ENCODE results near the gene JARID2.
A peak's percentile ranks its signal among the peaks of the same experiment; 100 is the strongest.

The JARID2 gene

GRCh38 chr6:15247500-15248450, 1.9 kb downstream of the JARID2 start:
- DNase-seq, result no peak

- peak; percentile 31 for DNase-seq
Observed at GRCh38 chr6:15248451-15249370, 2.8 kb downstream of the JARID2 start.

GRCh38 chr6:15249371-15250019, 3.6 kb downstream of the JARID2 start:
- no peak for DNase-seq

GRCh38 chr6:15250187-15251168, 4.6 kb downstream of the JARID2 start:
- no peak for DNase-seq

- no peak for DNase-seq
Observed at GRCh38 chr6:15252195-15252594, 6.3 kb downstream of the JARID2 start.

GRCh38 chr6:15253203-15254022, 7.5 kb downstream of the JARID2 start:
- DNase-seq, result no peak

GRCh38 chr6:15254070-15254975, 8.5 kb downstream of the JARID2 start:
- no peak for DNase-seq

- DNase-seq, result peak; percentile 90
Observed at GRCh38 chr6:15255481-15255880, 9.6 kb downstream of the JARID2 start.

GRCh38 chr6:15255909-15256395, 10.1 kb downstream of the JARID2 start:
- no peak for DNase-seq

GRCh38 chr6:15256538-15257271, 10.8 kb downstream of the JARID2 start:
- DNase-seq, result no peak

GRCh38 chr6:15257357-15258132, 11.7 kb downstream of the JARID2 start:
- no peak for DNase-seq

GRCh38 chr6:15259766-15260098, 13.9 kb downstream of the JARID2 start:
- DNase-seq, result no peak

- DNase-seq, result no peak
Observed at GRCh38 chr6:15260099-15260821, 14.4 kb downstream of the JARID2 start.

GRCh38 chr6:15263780-15264374, 18.0 kb downstream of the JARID2 start:
- DNase-seq, result no peak

GRCh38 chr6:15264412-15264811, 18.5 kb downstream of the JARID2 start:
- DNase-seq, result no peak

GRCh38 chr6:15264902-15265761, 19.3 kb downstream of the JARID2 start:
- no peak for DNase-seq

Measured in NCI-H524 treated with DMSO at 0.1 percent for 48 hours (cell line).